Measurements from ENCODE around the gene ZNF860. TPM values are rescaled to one million over a fixed set of nuclear protein-coding genes. Genes with fewer than 3 reads are reported as not detected.

ZNF860 gene
- total RNA-seq, 1 donor from 2014 or later: 1.6 TPM

Other genes with a start within 250 kb of the ZNF860 start
- gene OSBPL10, start 488 bp upstream of the ZNF860 start, total RNA-seq: 30.8 TPM
- 84.1 TPM for gene GPD1L, start 124.9 kb downstream of the ZNF860 start, total RNA-seq